CD4-positive, CD25-positive, alpha-beta regulatory T cell (primary cell): ENCODE measurements around the gene SLC10A7. TPM values are rescaled to one million over a fixed set of nuclear protein-coding genes. Genes with fewer than 3 reads are reported as not detected.

Source experiments
- ATAC-seq, 2 donors: fragments of 150-1000 bp; cut with Tn5 transposase; one replicate each; pipeline ENCODE4 v1.10.0; 2021; ENCODE audit warnings: low read depth in 2 of 2, moderate number of reproducible peaks in 2 of 2, moderate library complexity in 1 of 2
- DNase-seq, 3 donors: peaks; one replicate each; pipeline versions ENCODE4 v3.0.0 to v3.0.0-alpha.2; 2012 to 2022; ENCODE audit warnings: mixed read lengths in 1 of 3
- H3K27ac ChIP-seq: one replicate; pipeline ENCODE4 v1.7.0; 2013; ENCODE audit warnings: mild to moderate bottlenecking, low read length; ENCODE audit not compliant: insufficient read depth, poor library complexity, severe bottlenecking
- H3K27me3 ChIP-seq: one replicate; pipeline ENCODE4 v1.7.0; 2013; ENCODE audit warnings: low read length; ENCODE audit not compliant: control insufficient read depth, insufficient read depth
- H3K36me3 ChIP-seq: one replicate; pipeline ENCODE4 v1.7.0; 2013; ENCODE audit warnings: mild to moderate bottlenecking, low read length, moderate library complexity; ENCODE audit not compliant: control insufficient read depth, insufficient read depth
- H3K4me1 ChIP-seq: 2 replicates; pipeline ENCODE4 v1.7.0; 2013; ENCODE audit warnings: mild to moderate bottlenecking, low read length; ENCODE audit not compliant: insufficient read depth, control insufficient read depth, poor library complexity, severe bottlenecking
- H3K4me3 ChIP-seq: one replicate; pipeline ENCODE4 v1.7.0; 2013; ENCODE audit warnings: low read depth, mild to moderate bottlenecking, low read length, moderate library complexity
- H3K9me3 ChIP-seq, 2 experiments: 1 replicate in 1 of 2; 2 replicates in 1 of 2; pipeline ENCODE4 v1.7.0; 2013; ENCODE audit warnings: low read length in 2 of 2, mild to moderate bottlenecking in 1 of 2, moderate library complexity in 1 of 2; ENCODE audit not compliant: control insufficient read depth in 2 of 2
- H3K27ac Mint-ChIP-seq, 3 donors: one replicate each; pipeline ENCODE4 v1.8.0; 2020 to 2022; ENCODE audit warnings: mild to moderate bottlenecking in 3 of 3, mixed read lengths in 3 of 3, moderate library complexity in 2 of 3
- H3K27me3 Mint-ChIP-seq: one replicate; pipeline ENCODE4 v1.8.0; 2022; ENCODE audit warnings: mild to moderate bottlenecking, mixed read lengths
- H3K36me3 Mint-ChIP-seq: one replicate; pipeline ENCODE4 v1.8.0; 2020; ENCODE audit warnings: mixed read lengths
- H3K4me1 Mint-ChIP-seq, 4 donors: one replicate each; pipeline ENCODE4 v1.8.0; 2020 to 2022; ENCODE audit warnings: mixed read lengths in 4 of 4, mild to moderate bottlenecking in 1 of 4
- H3K4me3 Mint-ChIP-seq, 4 donors: one replicate each; pipeline ENCODE4 v1.8.0; 2020 to 2022; ENCODE audit warnings: mild to moderate bottlenecking in 4 of 4, mixed read lengths in 4 of 4, moderate library complexity in 3 of 4
- H3K9me3 Mint-ChIP-seq, 7 donors: one replicate each; pipeline ENCODE4 v1.8.0; 2020 to 2022; ENCODE audit warnings: mixed read lengths in 7 of 7, mild to moderate bottlenecking in 3 of 7, moderate library complexity in 2 of 7
- polyA plus RNA-seq, 4 donors: library from polyadenylated mRNA; unstranded; fragments of 300-500 nt; fragmentation: Illumina TruSeq; gene quantifications; one replicate each; pipeline ENCODE4 v1.2.3, GENCODE V29; 2021
- total RNA-seq: library from RNA; stranded (reverse); gene quantifications from one replicate; pipeline ENCODE4 v1.2.3, GENCODE V29; 2022

SLC10A7 gene
- total and polyA plus RNA-seq, 5 donors from 2014 or later = 8.6 to 24.1 (median 10.4) TPM

- Mint-ChIP-seq H3K27me3 (no peaks in the 10 kb centered on the region), H3K4me1 (peaks cover 10 to 26% (median 20%) of the 10 kb centered on the region in 4 donors), H3K36me3 (peaks cover 31% of the 10 kb centered on the region), H3K9me3 (peaks cover 0 to 7% (median 3%) of the 10 kb centered on the region in 7 donors), H3K27ac (no peak overlapping the region), H3K4me3 (no peak overlapping the region)
- Histone ChIP-seq H3K4me1 (no peaks in the 10 kb centered on the region), H3K4me3 (no peak overlapping the region), H3K36me3 (peaks cover 2% of the 10 kb centered on the region), H3K9me3 (peaks cover 0 to 3% of the 10 kb centered on the region in 2 experiments), H3K27ac (no peak overlapping the region), H3K27me3 (no peaks in the 10 kb centered on the region)
- no peak for ATAC-seq
- DNase-seq = no peak
Measured at GRCh38 chr4:146477054-146477453, 44.7 kb downstream of the SLC10A7 start.

- Mint-ChIP-seq H3K4me1 (peaks cover 0 to 17% (median 13%) of the 10 kb centered on the region in 4 donors), H3K27me3 (no peaks in the 10 kb centered on the region), H3K36me3 (peaks cover 19% of the 10 kb centered on the region), H3K27ac (no peak overlapping the region), H3K4me3 (no peak overlapping the region), H3K9me3 (peaks cover 0 to 1% (median 0%) of the 10 kb centered on the region in 7 donors)
- ATAC-seq (no peak), DNase-seq (no peak)
- Histone ChIP-seq H3K4me1 (no peaks in the 10 kb centered on the region), H3K36me3 (peaks cover 5% of the 10 kb centered on the region), H3K27ac (no peak overlapping the region), H3K27me3 (no peaks in the 10 kb centered on the region), H3K4me3 (no peak overlapping the region), H3K9me3 (no peaks in the 10 kb centered on the region)
Measured at GRCh38 chr4:146472404-146472803, 49.3 kb downstream of the SLC10A7 start.

GRCh38 chr4:146470604-146471003 lies 51.1 kb downstream of the SLC10A7 start:
- peaks cover 9% of the 10 kb centered on the region for H3K36me3 Mint-ChIP-seq
- no peak for DNase-seq
- H3K4me1 Mint-ChIP-seq = peaks cover 7 to 19% (median 15%) of the 10 kb centered on the region in 4 donors
- ATAC-seq = no peak
- H3K27me3 Mint-ChIP-seq = no peaks in the 10 kb centered on the region
- Histone ChIP-seq H3K4me1 (no peaks in the 10 kb centered on the region), H3K4me3 (no peak overlapping the region), H3K36me3 (peaks cover 5% of the 10 kb centered on the region), H3K27ac (no peak overlapping the region), H3K9me3 (no peaks in the 10 kb centered on the region), H3K27me3 (no peaks in the 10 kb centered on the region)
- H3K27ac Mint-ChIP-seq = no peak overlapping the region
- H3K4me3 Mint-ChIP-seq = no peak overlapping the region
- H3K9me3 Mint-ChIP-seq = peaks cover 0 to 1% (median 0%) of the 10 kb centered on the region in 7 donors

GRCh38 chr4:146469022-146469421 lies 52.7 kb downstream of the SLC10A7 start:
- Mint-ChIP-seq H3K9me3 (peaks cover 0 to 1% (median 0%) of the 10 kb centered on the region in 7 donors), H3K27me3 (no peaks in the 10 kb centered on the region), H3K4me3 (no peak overlapping the region), H3K4me1 (peaks cover 14 to 21% (median 19%) of the 10 kb centered on the region in 4 donors), H3K27ac (no peak overlapping the region), H3K36me3 (peaks cover 9% of the 10 kb centered on the region)
- no peak for DNase-seq
- Histone ChIP-seq H3K27me3 (no peaks in the 10 kb centered on the region), H3K27ac (no peak overlapping the region), H3K4me3 (no peak overlapping the region), H3K9me3 (no peaks in the 10 kb centered on the region), H3K4me1 (no peaks in the 10 kb centered on the region), H3K36me3 (peaks cover 5% of the 10 kb centered on the region)
- ATAC-seq = no peak

GRCh38 chr4:146465628-146466027 lies 56.1 kb downstream of the SLC10A7 start:
- Mint-ChIP-seq H3K4me1 (peaks cover 14 to 25% (median 20%) of the 10 kb centered on the region in 4 donors), H3K27me3 (no peaks in the 10 kb centered on the region), H3K36me3 (peaks cover 9% of the 10 kb centered on the region), H3K27ac (peak overlapping the region in 2 of 3 donors; percentile 49 to 55), H3K9me3 (peaks cover 0 to 1% (median 0%) of the 10 kb centered on the region in 7 donors), H3K4me3 (no peak overlapping the region)
- Histone ChIP-seq H3K4me3 (no peak overlapping the region), H3K36me3 (peaks cover 5% of the 10 kb centered on the region), H3K4me1 (no peaks in the 10 kb centered on the region), H3K27ac (no peak overlapping the region), H3K27me3 (no peaks in the 10 kb centered on the region), H3K9me3 (no peaks in the 10 kb centered on the region)
- peak in 1 of 3 donors; percentile 27 for DNase-seq
- ATAC-seq = no peak

GRCh38 chr4:146462251-146462650 lies 59.5 kb downstream of the SLC10A7 start:
- Histone ChIP-seq H3K27ac (no peak overlapping the region), H3K4me3 (no peak overlapping the region), H3K4me1 (peaks cover 15% of the 10 kb centered on the region), H3K9me3 (no peaks in the 10 kb centered on the region), H3K36me3 (no peaks in the 10 kb centered on the region), H3K27me3 (no peaks in the 10 kb centered on the region)
- peaks cover 0 to 4% (median 0%) of the 10 kb centered on the region in 7 donors for H3K9me3 Mint-ChIP-seq
- no peaks in the 10 kb centered on the region for H3K27me3 Mint-ChIP-seq
- H3K36me3 Mint-ChIP-seq = no peaks in the 10 kb centered on the region
- H3K4me3 Mint-ChIP-seq = no peak overlapping the region
- peaks cover 29 to 40% (median 35%) of the 10 kb centered on the region in 4 donors for H3K4me1 Mint-ChIP-seq
- no peak for ATAC-seq
- no peak overlapping the region for H3K27ac Mint-ChIP-seq
- DNase-seq = no peak

GRCh38 chr4:146458594-146458993 lies 63.1 kb downstream of the SLC10A7 start:
- H3K4me1 Mint-ChIP-seq = peaks cover 12 to 33% (median 24%) of the 10 kb centered on the region in 4 donors
- H3K27me3 Mint-ChIP-seq = no peaks in the 10 kb centered on the region
- peak in 2 of 3 donors; percentile 54 to 63 for DNase-seq
- H3K36me3 Mint-ChIP-seq = no peaks in the 10 kb centered on the region
- H3K27ac ChIP-seq = peak overlapping the region; percentile 80
- H3K4me3 Mint-ChIP-seq = peak overlapping the region; percentile 5 to 62 (median 44)
- peak overlapping the region; percentile 69 for H3K4me3 ChIP-seq
- no peaks in the 10 kb centered on the region for H3K9me3 ChIP-seq
- ATAC-seq = peak; percentile 93 to 99
- H3K9me3 Mint-ChIP-seq = peaks cover 0 to 5% (median 0%) of the 10 kb centered on the region in 7 donors
- no peaks in the 10 kb centered on the region for H3K27me3 ChIP-seq
- peak overlapping the region; percentile 83 to 90 (median 87) for H3K27ac Mint-ChIP-seq
- no peaks in the 10 kb centered on the region for H3K36me3 ChIP-seq
- H3K4me1 ChIP-seq = peaks cover 16% of the 10 kb centered on the region

- Histone ChIP-seq H3K27ac (no peak overlapping the region), H3K4me1 (peaks cover 16% of the 10 kb centered on the region), H3K36me3 (no peaks in the 10 kb centered on the region), H3K4me3 (no peak overlapping the region), H3K9me3 (no peaks in the 10 kb centered on the region), H3K27me3 (no peaks in the 10 kb centered on the region)
- Mint-ChIP-seq H3K4me3 (no peak overlapping the region), H3K36me3 (peaks cover 1% of the 10 kb centered on the region), H3K9me3 (peaks cover 0 to 5% (median 0%) of the 10 kb centered on the region in 7 donors), H3K4me1 (peaks cover 10 to 41% (median 27%) of the 10 kb centered on the region in 4 donors), H3K27ac (no peak overlapping the region), H3K27me3 (no peaks in the 10 kb centered on the region)
- DNase-seq (no peak), ATAC-seq (no peak)
Measured at GRCh38 chr4:146456681-146457080, 65.1 kb downstream of the SLC10A7 start.
